ENCODE measurements around the gene CDC42BPA. TPM values are rescaled to one million over a fixed set of nuclear protein-coding genes. Genes with fewer than 3 reads are reported as not detected.

CDC42BPA gene
- total and polyA plus RNA-seq, 2 experiments from 2014 or later = 28.6 to 39.1 TPM

DNA sequence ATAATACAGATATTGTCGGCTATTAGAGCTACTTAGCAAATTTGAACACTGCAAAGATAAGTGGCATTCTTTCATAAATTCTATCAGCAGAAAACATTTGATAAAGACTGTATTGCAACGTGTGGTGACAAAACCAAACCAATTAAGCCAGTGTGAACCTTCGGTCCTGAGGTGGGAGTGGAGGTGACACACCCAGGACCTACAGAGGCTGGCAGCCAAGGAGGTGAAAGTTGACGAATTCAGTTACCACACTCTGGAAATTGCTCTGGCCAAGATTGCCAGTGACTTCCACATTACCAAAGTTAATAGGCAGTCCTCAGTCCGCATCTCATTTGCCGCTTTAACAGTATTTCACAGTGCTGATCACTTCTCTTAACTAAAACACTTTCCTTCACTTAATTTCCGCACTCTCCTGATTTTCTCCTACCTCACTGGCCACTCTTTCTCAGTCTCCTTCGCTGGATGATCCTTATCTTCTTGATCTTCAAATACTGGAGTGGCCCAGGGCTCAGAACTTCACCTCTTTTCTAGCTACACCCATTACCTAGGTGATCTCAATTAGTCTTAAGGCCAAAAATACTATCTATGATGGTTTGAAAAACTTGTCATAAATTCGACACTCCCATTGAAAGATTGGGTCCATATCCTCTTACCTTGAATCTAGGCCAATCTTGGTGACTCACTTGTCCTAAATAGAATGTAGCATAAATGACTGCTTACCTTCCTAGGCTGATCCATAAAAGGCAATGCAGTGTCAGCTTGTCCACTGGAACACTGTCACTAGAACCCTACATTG is 5.1 kb upstream of the CDC42BPA start:
- no peak for DNase-seq
- no peaks in the 10 kb centered on the region for H3K4me1 ChIP-seq (ENCODE audit: insufficient read depth)
- H3K79me2 ChIP-seq (ENCODE audit: insufficient read depth) = no peaks in the 10 kb centered on the region
- TF ChIP-seq EZH2 (IDR thresholded peaks at IDR 0.05; ENCODE audit: insufficient read depth, poor library complexity, severe bottlenecking) = no peak
- H3K4me2 ChIP-seq (ENCODE audit: unreplicated experiment) = no peak overlapping the region
- no peaks in the 10 kb centered on the region for H3K9me2 ChIP-seq (ENCODE audit: insufficient read depth)
- no peak overlapping the region for H3K27ac ChIP-seq
- H3K27me3 ChIP-seq (replicated peaks; ENCODE audit: insufficient read depth) = no peaks in the 10 kb centered on the region
- H2AFZ ChIP-seq = no peak overlapping the region
- H3K9ac ChIP-seq = no peak overlapping the region
- no peak overlapping the region for H3K4me3 ChIP-seq
- 0 out of 2 replicates have a peak, but pooled peaks cover 7% of the 10 kb centered on the region for H3F3A ChIP-seq (ENCODE audit: insufficient read depth)
- 87 to 91% methylated on average over 9 of the region's 9 CpGs for WGBS, 2 experiments (ENCODE audit: low coverage in 1 of 2, low lambda C conversion rate in 2 of 2, missing lambda C conversion rate in 2 of 2)
- H4K20me1 ChIP-seq (ENCODE audit: insufficient read depth) = no peaks in the 10 kb centered on the region
- no peaks in the 10 kb centered on the region for H3K9me3 ChIP-seq (ENCODE audit: low read depth)
- no peaks in the 10 kb centered on the region for H3K36me3 ChIP-seq (ENCODE audit: low read depth)
- in situ Hi-C loops (cut with MboI) = no loop called here

DNA sequence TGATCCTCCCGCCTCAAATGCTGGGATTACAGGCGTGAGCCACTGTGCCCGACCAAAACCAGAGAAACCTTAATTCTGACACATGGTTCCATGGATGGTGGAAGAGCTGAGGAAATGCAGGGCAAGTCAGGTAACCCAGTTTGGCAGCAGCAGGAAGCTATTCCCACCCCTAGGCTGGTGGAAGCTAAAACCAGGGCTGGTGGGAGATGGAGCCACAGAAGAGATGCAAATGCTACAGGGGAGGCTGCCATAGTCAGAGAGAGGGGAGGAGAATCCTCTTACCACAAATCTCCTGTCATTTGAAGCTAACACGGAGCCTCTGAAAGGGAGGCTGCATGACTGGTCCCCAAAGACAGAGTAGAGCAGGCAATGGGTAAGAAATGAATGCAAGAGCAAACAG is 4.1 kb upstream of the CDC42BPA start:
- Histone ChIP-seq H3K27ac (no peak overlapping the region), H3K9ac (no peak overlapping the region), H3K4me2 (ENCODE audit: unreplicated experiment) (no peak overlapping the region), H3K4me1 (ENCODE audit: insufficient read depth) (no peaks in the 10 kb centered on the region), H3K9me2 (ENCODE audit: insufficient read depth) (no peaks in the 10 kb centered on the region), H4K20me1 (ENCODE audit: insufficient read depth) (no peaks in the 10 kb centered on the region), H3K4me3 (no peak overlapping the region), H3F3A (ENCODE audit: insufficient read depth) (0 out of 2 replicates have a peak, but pooled peaks cover 7% of the 10 kb centered on the region), H3K36me3 (ENCODE audit: low read depth) (no peaks in the 10 kb centered on the region), H3K9me3 (ENCODE audit: low read depth) (no peaks in the 10 kb centered on the region), H2AFZ (no peak overlapping the region), H3K79me2 (ENCODE audit: insufficient read depth) (peaks cover 3% of the 10 kb centered on the region), H3K27me3 (replicated peaks; ENCODE audit: insufficient read depth) (no peaks in the 10 kb centered on the region)
- TF ChIP-seq EZH2phosphoT487 (IDR thresholded peaks at IDR 0.05; ENCODE audit: insufficient read depth, low read depth) = no peak
- TF ChIP-seq EZH2 (IDR thresholded peaks at IDR 0.05; ENCODE audit: insufficient read depth, poor library complexity, severe bottlenecking) = no peak
- in situ Hi-C loops (cut with MboI) = no loop called here
- 85 to 86% methylated on average over 4 of the region's 4 CpGs for WGBS, 2 experiments (ENCODE audit: low coverage in 1 of 2, low lambda C conversion rate in 2 of 2, missing lambda C conversion rate in 2 of 2)
- DNase-seq = no peak

DNA sequence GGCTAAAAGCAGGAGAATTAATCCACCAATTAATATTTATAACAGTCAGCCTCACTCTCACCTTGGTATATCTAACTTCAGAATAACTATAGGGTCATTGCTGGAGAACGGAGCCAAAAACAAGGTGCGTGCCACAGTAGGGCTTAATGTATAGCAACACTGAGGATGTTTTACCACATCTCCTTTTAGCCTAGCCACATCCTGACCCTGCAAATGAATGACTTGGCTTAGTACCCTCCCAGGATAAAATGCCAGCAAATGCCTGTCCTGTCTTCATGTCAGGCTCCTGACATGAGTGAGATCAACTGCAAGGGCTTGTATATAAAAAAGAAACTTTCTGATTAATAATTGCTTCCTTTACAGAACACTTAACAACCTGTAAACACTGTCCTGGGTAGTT is 2.7 kb upstream of the CDC42BPA start:
- no peaks in the 10 kb centered on the region for H3K4me1 ChIP-seq (ENCODE audit: insufficient read depth)
- no peaks in the 10 kb centered on the region; the same call in 1 of the 2 replicates for H4K20me1 ChIP-seq (ENCODE audit: insufficient read depth)
- H3K9me2 ChIP-seq (ENCODE audit: insufficient read depth) = no peaks in the 10 kb centered on the region
- no peak overlapping the region for H2AFZ ChIP-seq
- WGBS, 2 experiments (ENCODE audit: low coverage in 1 of 2, low lambda C conversion rate in 2 of 2, missing lambda C conversion rate in 2 of 2) = 95 to 98% methylated on average over 2 of the region's 2 CpGs
- no peak for TF ChIP-seq EZH2 (IDR thresholded peaks at IDR 0.05; ENCODE audit: insufficient read depth, poor library complexity, severe bottlenecking)
- TF ChIP-seq EZH2phosphoT487 (IDR thresholded peaks at IDR 0.05; ENCODE audit: insufficient read depth, low read depth) = no peak
- no peak overlapping the region for H3K4me3 ChIP-seq
- no peak overlapping the region for H3K4me2 ChIP-seq (ENCODE audit: unreplicated experiment)
- H3K27ac ChIP-seq = no peak overlapping the region
- no peak for DNase-seq
- H3K36me3 ChIP-seq (ENCODE audit: low read depth) = no peaks in the 10 kb centered on the region
- no peaks in the 10 kb centered on the region for H3K27me3 ChIP-seq (replicated peaks; ENCODE audit: insufficient read depth)
- in situ Hi-C loops (cut with MboI) = no loop called here
- peaks cover 16% of the 10 kb centered on the region for H3K79me2 ChIP-seq (ENCODE audit: insufficient read depth)
- H3F3A ChIP-seq (ENCODE audit: insufficient read depth) = 0 out of 2 replicates have a peak, but pooled peaks cover 7% of the 10 kb centered on the region
- no peaks in the 10 kb centered on the region for H3K9me3 ChIP-seq (ENCODE audit: low read depth)
- H3K9ac ChIP-seq = no peak overlapping the region

GRCh38 chr1:227320476-227320875 is 2.2 kb upstream of the CDC42BPA start:
- Histone ChIP-seq H3K9ac (no peak overlapping the region), H2AFZ (no peak overlapping the region), H3K9me2 (ENCODE audit: insufficient read depth) (no peaks in the 10 kb centered on the region), H4K20me1 (ENCODE audit: insufficient read depth) (no peaks in the 10 kb centered on the region; the same call in 1 of the 2 replicates), H3F3A (ENCODE audit: insufficient read depth) (0 out of 2 replicates have a peak, but pooled peaks cover 12% of the 10 kb centered on the region), H3K9me3 (ENCODE audit: low read depth) (no peaks in the 10 kb centered on the region), H3K27ac (no peak overlapping the region), H3K4me3 (no peak overlapping the region), H3K79me2 (ENCODE audit: insufficient read depth) (peaks cover 22% of the 10 kb centered on the region), H3K4me2 (ENCODE audit: unreplicated experiment) (no peak overlapping the region), H3K36me3 (ENCODE audit: low read depth) (no peaks in the 10 kb centered on the region), H3K4me1 (ENCODE audit: insufficient read depth) (no peaks in the 10 kb centered on the region), H3K27me3 (replicated peaks; ENCODE audit: insufficient read depth) (no peaks in the 10 kb centered on the region)
- in situ Hi-C loops (cut with MboI) = no loop called here
- WGBS, 2 experiments (ENCODE audit: low coverage in 1 of 2, low lambda C conversion rate in 2 of 2, missing lambda C conversion rate in 2 of 2) = 90 to 93% methylated on average over 4 of the region's 4 CpGs
- TF ChIP-seq EZH2phosphoT487 (IDR thresholded peaks at IDR 0.05; ENCODE audit: insufficient read depth, low read depth) (no peak), EZH2 (IDR thresholded peaks at IDR 0.05; ENCODE audit: insufficient read depth, poor library complexity, severe bottlenecking) (no peak)
- no peak for DNase-seq

All from GM23248 (cell line).